ENCODE results near the gene FAT2. TPM values are rescaled to one million over a fixed set of nuclear protein-coding genes. Genes with fewer than 3 reads are reported as not detected.

FAT2 gene
- polyA plus RNA-seq, 3 donors = not detected

- WGBS (ENCODE audit: insufficient coverage) = 94% methylated on average over 3 of the region's 6 CpGs
- intact Hi-C loops (cut with micrococcal nuclease) = no loop called here
- TF ChIP-seq CTCF (IDR thresholded peaks at IDR 0.05) = no peak
- H3K4me1 Mint-ChIP-seq = peaks cover 5% of the 10 kb centered on the region
- peaks cover 0 to 2% (median 0%) of the 10 kb centered on the region in 7 donors for H3K9me3 Mint-ChIP-seq
- no peaks in the 10 kb centered on the region for H4K20me1 ChIP-seq (ENCODE audit: insufficient read depth, low read length)
- no peak overlapping the region for H3K4me3 Mint-ChIP-seq
- H3K27ac Mint-ChIP-seq = peak overlapping the region in 1 of 7 donors; percentile 4
- H3K9me3 ChIP-seq (replicated peaks in 1 of 2; ENCODE audit: control insufficient read depth in 1 of 2, insufficient read depth in 1 of 2, low read length in 2 of 2) = no peaks in the 10 kb centered on the region
- no peak overlapping the region for H3K4me2 ChIP-seq (replicated peaks; ENCODE audit: extremely low read depth, low read length, poor library complexity, severe bottlenecking)
- DNase-seq = no peak
- no peak overlapping the region for H3K9ac ChIP-seq (ENCODE audit: insufficient read depth, low read length, poor library complexity, severe bottlenecking)
- no peak overlapping the region for H3K4me3 ChIP-seq (replicated peaks in 1 of 3; ENCODE audit: low read depth in 2 of 3, low read length in 3 of 3)
- H3K4me1 ChIP-seq (ENCODE audit: control insufficient read depth in 1 of 2, insufficient read depth in 2 of 2, low read length in 2 of 2) = peaks cover 0 to under 1% of the 10 kb centered on the region in 2 donors
- H3K27me3 Mint-ChIP-seq (ENCODE audit: low read depth in 3 of 3) = peaks cover 5 to 13% (median 7%) of the 10 kb centered on the region in 3 donors
- H3K27ac ChIP-seq (ENCODE audit: low read depth in 1 of 2, low read length in 2 of 2) = no peak overlapping the region
- no peaks in the 10 kb centered on the region for H3K79me2 ChIP-seq (ENCODE audit: insufficient read depth, low read length)
- H2AFZ ChIP-seq (ENCODE audit: insufficient read depth, low read depth, low read length, poor library complexity, severe bottlenecking) = no peak overlapping the region
- no peaks in the 10 kb centered on the region for H3K36me3 Mint-ChIP-seq
- no peaks in the 10 kb centered on the region for H3K36me3 ChIP-seq (replicated peaks in 1 of 2; ENCODE audit: control insufficient read depth in 1 of 2, insufficient read depth in 2 of 2, low read length in 2 of 2)
- H3K27me3 ChIP-seq (ENCODE audit: control insufficient read depth in 2 of 2, insufficient read depth in 2 of 2, low read length in 2 of 2) = no peaks in the 10 kb centered on the region
Observed at GRCh38 chr5:151627650-151628049, 36.5 kb upstream of the FAT2 start.

GRCh38 chr5:151625285-151625684, 34.2 kb upstream of the FAT2 start:
- Histone ChIP-seq H3K4me3 (replicated peaks in 1 of 3; ENCODE audit: low read depth in 2 of 3, low read length in 3 of 3) (no peak overlapping the region), H2AFZ (ENCODE audit: insufficient read depth, low read depth, low read length, poor library complexity, severe bottlenecking) (no peak overlapping the region), H4K20me1 (ENCODE audit: insufficient read depth, low read length) (no peaks in the 10 kb centered on the region), H3K27me3 (ENCODE audit: control insufficient read depth in 2 of 2, insufficient read depth in 2 of 2, low read length in 2 of 2) (no peaks in the 10 kb centered on the region), H3K4me1 (ENCODE audit: control insufficient read depth in 1 of 2, insufficient read depth in 2 of 2, low read length in 2 of 2) (no peaks in the 10 kb centered on the region), H3K9me3 (replicated peaks in 1 of 2; ENCODE audit: control insufficient read depth in 1 of 2, insufficient read depth in 1 of 2, low read length in 2 of 2) (no peaks in the 10 kb centered on the region), H3K27ac (ENCODE audit: low read depth in 1 of 2, low read length in 2 of 2) (no peak overlapping the region), H3K4me2 (replicated peaks; ENCODE audit: extremely low read depth, low read length, poor library complexity, severe bottlenecking) (no peak overlapping the region), H3K36me3 (replicated peaks in 1 of 2; ENCODE audit: control insufficient read depth in 1 of 2, insufficient read depth in 2 of 2, low read length in 2 of 2) (no peaks in the 10 kb centered on the region), H3K9ac (ENCODE audit: insufficient read depth, low read length, poor library complexity, severe bottlenecking) (no peak overlapping the region), H3K79me2 (ENCODE audit: insufficient read depth, low read length) (no peaks in the 10 kb centered on the region)
- WGBS (ENCODE audit: insufficient coverage) = 94% methylated on average over 9 of the region's 9 CpGs
- no peaks in the 10 kb centered on the region for H3K9me3 Mint-ChIP-seq
- H3K27ac Mint-ChIP-seq = peak overlapping the region in 1 of 7 donors; percentile 38
- H3K4me1 Mint-ChIP-seq = no peaks in the 10 kb centered on the region
- H3K4me3 Mint-ChIP-seq = no peak overlapping the region
- intact Hi-C loops (cut with micrococcal nuclease) = no loop called here
- no peaks in the 10 kb centered on the region for H3K36me3 Mint-ChIP-seq
- TF ChIP-seq CTCF (IDR thresholded peaks at IDR 0.05) = no peak
- H3K27me3 Mint-ChIP-seq (ENCODE audit: low read depth in 3 of 3) = peaks cover 10 to 13% (median 11%) of the 10 kb centered on the region in 3 donors
- no peak for DNase-seq
